ENCODE results near the gene CSNK1D. TPM values are rescaled to one million over a fixed set of nuclear protein-coding genes. Genes with fewer than 3 reads are reported as not detected.

CSNK1D gene
- total and polyA plus RNA-seq, 4 donors = 39.9 to 153 (median 101) TPM

DNA sequence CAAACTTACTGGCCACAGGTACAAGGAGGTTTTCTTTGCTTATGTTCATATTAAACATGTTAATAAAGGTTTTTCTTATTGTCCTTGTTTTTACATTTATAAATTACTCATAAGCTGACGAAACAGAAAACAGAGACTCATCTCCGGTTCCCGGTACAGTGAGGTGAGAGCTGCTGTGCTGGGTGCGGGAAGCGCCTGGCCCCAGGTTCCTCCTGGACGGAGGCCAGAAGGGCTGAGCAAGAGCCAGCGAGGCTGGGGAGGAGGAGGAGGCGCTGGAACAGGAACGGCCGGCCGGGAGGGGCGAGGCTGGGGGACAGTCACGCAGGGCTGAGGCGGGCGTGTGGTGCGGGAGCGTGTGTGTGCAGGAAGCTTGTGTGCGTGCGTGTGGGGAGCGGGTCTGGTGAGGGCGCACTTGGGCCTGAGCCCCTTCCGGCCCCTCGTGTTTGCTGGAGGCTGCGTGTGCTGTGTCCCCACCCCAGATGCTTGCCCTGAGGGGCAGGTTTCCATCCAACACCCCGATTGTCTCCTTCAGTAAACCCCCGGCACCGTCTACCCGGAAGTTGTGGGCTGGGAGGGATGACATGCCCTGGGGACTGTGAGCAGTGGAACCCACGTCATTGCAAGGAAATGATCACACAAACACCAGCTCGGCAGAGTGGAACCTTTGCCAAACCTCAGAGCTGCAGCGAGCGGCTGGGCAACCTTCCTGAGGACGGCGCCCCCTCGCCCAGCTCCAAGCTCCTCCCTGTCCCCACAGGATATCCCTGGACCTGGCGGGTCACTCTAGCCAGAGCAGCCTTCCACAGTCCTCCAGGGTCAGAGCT, 24.4 kb upstream of the CSNK1D start:
- intact Hi-C loops (cut with DNase I) = no loop called here
- ATAC-seq (ENCODE audit: low FRiP score) (peak; percentile 87), DNase-seq (peak; percentile 94 to 95)
- Histone ChIP-seq H3K36me3 (ENCODE audit: control insufficient read depth in 1 of 2, insufficient read depth in 2 of 2, low read length in 1 of 2) (no peaks in the 10 kb centered on the region), H3K4me1 (ENCODE audit: control insufficient read depth in 1 of 2, insufficient read depth in 2 of 2, low read length in 2 of 2) (no peaks in the 10 kb centered on the region), H3K27ac (ENCODE audit: low read depth in 1 of 2, low read length in 2 of 2) (peak overlapping the region in 1 of 2 donors; percentile 4), H3K9me3 (ENCODE audit: control insufficient read depth, low read length) (no peaks in the 10 kb centered on the region), H3K4me3 (ENCODE audit: low read length in 2 of 2) (no peak overlapping the region), H3K27me3 (ENCODE audit: control insufficient read depth in 1 of 2, insufficient read depth in 2 of 2, low read length in 1 of 2) (no peaks in the 10 kb centered on the region)
- WGBS, 2 donors = 0 to 1% methylated on average over 36 of the region's 36 CpGs

DNA sequence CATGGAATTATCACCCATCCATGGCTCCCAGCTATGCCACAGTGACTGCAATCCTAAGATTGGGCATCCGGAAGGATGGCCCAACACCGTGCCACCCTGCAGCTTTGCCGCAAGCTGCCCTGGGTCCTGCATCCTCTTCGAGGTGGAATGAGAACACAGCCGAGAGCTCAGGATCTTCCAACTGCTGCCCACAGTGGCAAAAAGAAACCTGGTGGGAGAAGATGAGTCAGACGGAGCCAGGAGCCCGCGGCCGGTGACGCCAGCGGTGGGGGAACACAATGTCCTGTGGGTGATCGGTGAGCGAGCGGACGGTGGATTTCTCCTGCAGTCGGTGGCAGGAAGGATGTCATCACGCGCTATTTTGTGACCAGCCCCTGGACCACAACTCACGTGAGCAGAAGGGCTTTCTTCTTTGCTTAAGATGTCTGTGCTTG, 23.8 kb upstream of the CSNK1D start:
- Histone ChIP-seq H3K27ac (ENCODE audit: low read depth in 1 of 2, low read length in 2 of 2) (no peak overlapping the region), H3K4me1 (ENCODE audit: control insufficient read depth in 1 of 2, insufficient read depth in 2 of 2, low read length in 2 of 2) (no peaks in the 10 kb centered on the region), H3K27me3 (ENCODE audit: control insufficient read depth in 1 of 2, insufficient read depth in 2 of 2, low read length in 1 of 2) (no peaks in the 10 kb centered on the region), H3K4me3 (ENCODE audit: low read length in 2 of 2) (no peak overlapping the region), H3K36me3 (ENCODE audit: control insufficient read depth in 1 of 2, insufficient read depth in 2 of 2, low read length in 1 of 2) (no peaks in the 10 kb centered on the region), H3K9me3 (ENCODE audit: control insufficient read depth, low read length) (no peaks in the 10 kb centered on the region)
- 73 to 76% methylated on average over 19 of the region's 19 CpGs for WGBS, 2 donors
- ATAC-seq (ENCODE audit: low FRiP score) = peak; percentile 4
- DNase-seq = peak; percentile 89 to 95
- intact Hi-C loops (cut with DNase I) = no loop called here

GRCh38 chr17:82296511-82297279, 23.2 kb upstream of the CSNK1D start:
- Histone ChIP-seq H3K36me3 (ENCODE audit: control insufficient read depth in 1 of 2, insufficient read depth in 2 of 2, low read length in 1 of 2) (no peaks in the 10 kb centered on the region), H3K4me1 (ENCODE audit: control insufficient read depth in 1 of 2, insufficient read depth in 2 of 2, low read length in 2 of 2) (no peaks in the 10 kb centered on the region), H3K27me3 (ENCODE audit: control insufficient read depth in 1 of 2, insufficient read depth in 2 of 2, low read length in 1 of 2) (no peaks in the 10 kb centered on the region), H3K9me3 (ENCODE audit: control insufficient read depth, low read length) (no peaks in the 10 kb centered on the region), H3K27ac (ENCODE audit: low read depth in 1 of 2, low read length in 2 of 2) (no peak overlapping the region), H3K4me3 (ENCODE audit: low read length in 2 of 2) (no peak overlapping the region)
- DNase-seq (no peak), ATAC-seq (ENCODE audit: low FRiP score) (no peak)
- intact Hi-C loops (cut with DNase I) = no loop called here
- WGBS, 2 donors = 52 to 54% methylated on average over 7 of the region's 7 CpGs

DNA sequence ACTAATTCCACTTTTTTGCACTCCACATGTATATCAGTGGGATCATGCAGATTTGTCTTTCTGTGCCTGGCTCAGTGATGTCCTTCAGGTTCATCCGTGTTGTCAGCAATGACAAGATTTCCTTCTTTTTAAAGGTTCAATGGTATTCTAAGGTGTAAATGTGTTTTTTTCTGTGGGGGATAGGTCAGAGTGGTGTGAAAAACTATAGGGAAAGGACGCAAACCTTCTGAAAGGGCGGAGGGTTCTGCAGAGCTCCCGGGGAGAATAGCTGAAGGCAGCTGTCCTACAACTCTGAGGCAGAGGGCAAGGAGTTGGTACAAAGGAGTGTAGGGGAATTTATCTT, 21.9 kb upstream of the CSNK1D start:
- Histone ChIP-seq H3K27me3 (ENCODE audit: control insufficient read depth in 1 of 2, insufficient read depth in 2 of 2, low read length in 1 of 2) (no peaks in the 10 kb centered on the region), H3K4me1 (ENCODE audit: control insufficient read depth in 1 of 2, insufficient read depth in 2 of 2, low read length in 2 of 2) (no peaks in the 10 kb centered on the region), H3K9me3 (ENCODE audit: control insufficient read depth, low read length) (no peaks in the 10 kb centered on the region), H3K27ac (ENCODE audit: low read depth in 1 of 2, low read length in 2 of 2) (no peak overlapping the region), H3K36me3 (ENCODE audit: control insufficient read depth in 1 of 2, insufficient read depth in 2 of 2, low read length in 1 of 2) (no peaks in the 10 kb centered on the region), H3K4me3 (ENCODE audit: low read length in 2 of 2) (no peak overlapping the region)
- 59 to 60% methylated on average over 4 of the region's 4 CpGs for WGBS, 2 donors
- ATAC-seq (ENCODE audit: low FRiP score) (no peak), DNase-seq (no peak)
- intact Hi-C loops (cut with DNase I) = no loop called here

DNA sequence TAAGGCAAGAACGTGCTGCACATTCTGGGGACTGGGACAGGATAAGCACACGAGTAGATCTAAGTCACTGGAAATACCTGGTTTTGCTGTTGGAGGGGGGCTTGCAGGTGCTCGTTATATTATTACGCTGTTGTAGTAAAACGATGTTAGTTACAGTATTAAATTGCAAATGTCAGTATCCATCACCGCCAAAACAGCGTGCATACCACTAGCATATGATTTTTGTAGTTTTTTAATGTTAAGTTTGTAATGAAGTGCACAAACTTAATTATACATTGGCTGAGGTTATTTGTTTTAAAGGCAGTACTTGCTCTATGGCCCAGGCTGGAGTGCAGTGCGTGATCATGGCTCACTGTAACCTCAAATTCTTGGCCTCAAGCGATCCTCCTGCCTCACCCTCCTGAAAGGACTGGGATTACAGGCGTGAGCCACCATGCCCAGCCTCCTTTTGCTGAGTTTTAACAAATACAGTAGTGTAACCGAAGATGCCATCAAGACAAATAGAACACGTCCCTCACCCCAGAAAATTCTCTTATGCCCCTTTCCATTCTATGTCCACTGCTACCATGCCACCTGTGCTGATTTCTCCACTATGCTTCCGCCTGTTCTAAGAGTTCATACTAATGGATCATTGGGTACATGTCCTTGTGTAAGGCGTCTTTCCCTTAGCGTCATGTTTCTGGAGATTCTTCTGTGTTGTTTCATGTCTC, 20.7 kb upstream of the CSNK1D start:
- no peak overlapping the region for H3K27ac ChIP-seq (ENCODE audit: low read depth in 1 of 2, low read length in 2 of 2)
- intact Hi-C loops (cut with DNase I) = no loop called here

DNA sequence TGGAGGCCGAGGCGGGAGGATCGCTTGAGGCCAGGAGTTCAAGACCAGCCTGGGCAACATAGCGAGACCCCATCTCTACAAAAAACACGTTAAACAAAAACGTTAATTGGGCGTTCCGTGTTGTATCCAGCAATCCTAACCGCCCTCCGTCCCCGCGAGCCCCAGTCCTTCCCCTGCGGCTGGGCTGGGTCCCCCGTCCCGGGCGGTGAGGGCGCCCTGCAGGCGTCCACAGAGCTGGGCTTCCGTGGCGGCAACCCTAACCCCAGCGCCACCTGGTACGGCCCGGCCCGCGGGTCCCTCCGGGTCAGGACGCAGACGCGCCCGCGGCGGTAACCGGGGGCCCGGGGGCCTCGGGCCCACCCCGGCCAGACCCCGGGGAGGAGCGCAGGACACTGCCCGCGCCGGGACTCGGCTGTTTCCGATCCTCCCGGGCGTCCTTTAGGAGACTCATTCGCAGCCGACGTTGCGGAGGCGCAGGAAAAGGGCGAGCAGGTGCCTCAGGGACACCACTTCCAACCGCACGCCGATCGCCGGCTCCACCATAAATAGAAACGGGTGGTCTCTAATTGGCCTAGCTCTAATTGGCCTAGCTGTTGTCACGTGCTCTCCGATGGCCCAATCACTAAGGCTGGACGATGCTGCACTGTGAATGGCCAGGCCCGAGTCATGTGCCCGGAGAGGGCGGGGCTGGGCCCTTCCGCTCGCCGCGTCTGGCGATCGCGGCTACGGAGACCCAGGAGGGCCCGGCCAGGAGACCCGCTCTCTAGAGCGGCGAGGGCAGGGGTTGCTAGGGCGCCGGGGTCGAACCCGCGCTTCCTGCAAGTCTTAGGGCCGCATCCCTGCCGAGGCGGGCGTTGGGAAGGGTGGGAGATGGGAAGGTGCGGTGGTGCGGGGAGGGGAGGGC, 19.0 kb upstream of the CSNK1D start:
- Histone ChIP-seq H3K36me3 (ENCODE audit: control insufficient read depth in 1 of 2, insufficient read depth in 2 of 2, low read length in 1 of 2) (no peaks in the 10 kb centered on the region), H3K4me3 (ENCODE audit: low read length in 2 of 2) (peak overlapping the region; percentile 46 to 78), H3K27me3 (ENCODE audit: control insufficient read depth in 1 of 2, insufficient read depth in 2 of 2, low read length in 1 of 2) (no peaks in the 10 kb centered on the region), H3K4me1 (ENCODE audit: control insufficient read depth in 1 of 2, insufficient read depth in 2 of 2, low read length in 2 of 2) (no peaks in the 10 kb centered on the region), H3K9me3 (ENCODE audit: control insufficient read depth, low read length) (no peaks in the 10 kb centered on the region), H3K27ac (ENCODE audit: low read depth in 1 of 2, low read length in 2 of 2) (peak overlapping the region; percentile 82 to 96)
- peak; percentile 97 for ATAC-seq (ENCODE audit: low FRiP score)
- DNase-seq = peak; percentile 97 to 98
- intact Hi-C loops (cut with DNase I) = no loop called here
- 4% methylated on average over 75 to 86 of the region's 86 CpGs for WGBS, 2 donors

More for the DNA sequence above, 20.7 kb upstream of the CSNK1D start:
- Histone ChIP-seq H3K4me1 (ENCODE audit: control insufficient read depth in 1 of 2, insufficient read depth in 2 of 2, low read length in 2 of 2) (no peaks in the 10 kb centered on the region), H3K9me3 (ENCODE audit: control insufficient read depth, low read length) (no peaks in the 10 kb centered on the region), H3K4me3 (ENCODE audit: low read length in 2 of 2) (no peak overlapping the region), H3K27me3 (ENCODE audit: control insufficient read depth in 1 of 2, insufficient read depth in 2 of 2, low read length in 1 of 2) (no peaks in the 10 kb centered on the region), H3K36me3 (ENCODE audit: control insufficient read depth in 1 of 2, insufficient read depth in 2 of 2, low read length in 1 of 2) (no peaks in the 10 kb centered on the region)
- DNase-seq = no peak
- ATAC-seq (ENCODE audit: low FRiP score) = no peak
- 86 to 87% methylated on average over 15 of the region's 15 CpGs for WGBS, 2 donors

DNA sequence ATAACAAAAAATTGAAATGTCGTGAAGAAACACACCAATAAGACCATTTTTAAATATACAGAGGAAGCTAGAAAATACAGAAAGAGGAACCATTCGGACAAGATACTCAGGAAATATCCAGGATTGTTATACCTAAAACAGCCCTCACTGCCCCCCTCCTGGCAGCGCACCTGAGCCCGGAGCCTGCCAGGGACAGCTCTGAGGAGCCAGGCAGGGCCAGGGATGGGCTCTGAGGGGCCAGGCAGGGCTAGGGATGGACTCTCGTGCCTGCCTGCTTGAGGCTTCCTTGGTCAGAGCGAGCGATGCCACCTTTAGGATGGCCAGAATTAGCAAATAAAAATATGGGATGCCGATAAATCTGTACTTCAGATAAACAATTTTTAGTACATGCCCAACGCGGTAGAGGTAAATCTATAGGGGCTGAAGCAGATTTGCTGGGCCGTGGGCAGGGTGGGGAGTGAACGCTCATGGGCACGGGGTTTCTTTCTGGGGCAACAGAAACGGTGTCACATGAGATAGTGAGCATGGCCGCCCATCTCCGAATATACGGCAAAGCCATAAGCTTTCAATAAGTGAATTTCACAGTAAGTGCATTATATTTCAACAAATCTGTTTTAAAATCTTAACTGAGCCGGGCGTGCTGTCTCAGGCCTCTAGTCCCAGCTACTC, 18.2 kb upstream of the CSNK1D start:
- no peak for DNase-seq
- no peaks in the 10 kb centered on the region for H3K4me1 ChIP-seq (ENCODE audit: control insufficient read depth in 1 of 2, insufficient read depth in 2 of 2, low read length in 2 of 2)
- peak overlapping the region in 1 of 2 donors; percentile 41 for H3K4me3 ChIP-seq (ENCODE audit: low read length in 2 of 2)
- ATAC-seq (ENCODE audit: low FRiP score) = no peak
- H3K9me3 ChIP-seq (ENCODE audit: control insufficient read depth, low read length) = no peaks in the 10 kb centered on the region
- intact Hi-C loops (cut with DNase I) = no loop called here
- no peaks in the 10 kb centered on the region for H3K27me3 ChIP-seq (ENCODE audit: control insufficient read depth in 1 of 2, insufficient read depth in 2 of 2, low read length in 1 of 2)
- 89% methylated on average over 19 of the region's 19 CpGs for WGBS, 2 donors
- no peak overlapping the region for H3K27ac ChIP-seq (ENCODE audit: low read depth in 1 of 2, low read length in 2 of 2)
- H3K36me3 ChIP-seq (ENCODE audit: control insufficient read depth in 1 of 2, insufficient read depth in 2 of 2, low read length in 1 of 2) = no peaks in the 10 kb centered on the region

Data from aorta (tissue), 5 donors.